ENCODE data around the gene CYP4F11. TPM values are rescaled to one million over a fixed set of nuclear protein-coding genes. Genes with fewer than 3 reads are reported as not detected.
"Not testable (repeated sequence)": the region's sequence is repeated elsewhere in the genome, so short reads cannot be mapped to it uniquely, and the experiment has no call there.

CYP4F11 gene
- total RNA-seq, 1 experiment from 2014 or later, result not detected

DNA sequence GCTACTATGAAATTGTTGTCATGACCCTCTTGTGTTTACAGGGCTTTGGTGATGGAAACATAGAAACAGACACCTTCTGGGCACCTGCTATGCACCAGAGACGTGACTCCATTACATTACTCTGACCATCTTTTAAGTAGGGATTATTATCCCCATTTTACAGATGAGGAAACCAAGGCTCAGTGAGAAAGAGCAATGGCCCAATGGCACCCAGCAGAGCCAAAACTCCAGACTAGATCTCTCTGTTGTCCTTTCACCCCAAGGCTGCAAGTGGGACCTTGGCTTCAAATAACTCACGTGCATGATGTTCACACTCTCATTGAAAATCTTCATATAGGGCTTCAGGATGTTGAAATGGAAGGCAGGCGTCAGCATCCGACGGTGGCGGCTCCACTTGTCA lies 42.3 kb downstream of the CYP4F11 start:
- Histone ChIP-seq H3K4me1 (no peaks in the 10 kb centered on the region), H3K9me3 (no peaks in the 10 kb centered on the region), H3K4me3 (ENCODE audit: low read depth, low read length) (no peak overlapping the region), H3K27me3 (replicated peaks; ENCODE audit: control insufficient read depth, insufficient read depth, low read length) (no peaks in the 10 kb centered on the region), H3K36me3 (ENCODE audit: control insufficient read depth, insufficient read depth, low read length) (no peaks in the 10 kb centered on the region)
- H3K4me3 Mint-ChIP-seq (ENCODE audit: unreplicated experiment), result no peak overlapping the region
- H3K9me3 Mint-ChIP-seq (ENCODE audit: unreplicated experiment), result peaks cover 14% of the 10 kb centered on the region
- no peaks in the 10 kb centered on the region for H3K4me1 Mint-ChIP-seq (ENCODE audit: low read depth, unreplicated experiment)
- intact Hi-C loops (cut with micrococcal nuclease; ENCODE audit: unreplicated experiment), result no loop called here
- no peaks in the 10 kb centered on the region for H3K36me3 Mint-ChIP-seq (ENCODE audit: insufficient read depth, unreplicated experiment)
- TF ChIP-seq, protein P1, sequence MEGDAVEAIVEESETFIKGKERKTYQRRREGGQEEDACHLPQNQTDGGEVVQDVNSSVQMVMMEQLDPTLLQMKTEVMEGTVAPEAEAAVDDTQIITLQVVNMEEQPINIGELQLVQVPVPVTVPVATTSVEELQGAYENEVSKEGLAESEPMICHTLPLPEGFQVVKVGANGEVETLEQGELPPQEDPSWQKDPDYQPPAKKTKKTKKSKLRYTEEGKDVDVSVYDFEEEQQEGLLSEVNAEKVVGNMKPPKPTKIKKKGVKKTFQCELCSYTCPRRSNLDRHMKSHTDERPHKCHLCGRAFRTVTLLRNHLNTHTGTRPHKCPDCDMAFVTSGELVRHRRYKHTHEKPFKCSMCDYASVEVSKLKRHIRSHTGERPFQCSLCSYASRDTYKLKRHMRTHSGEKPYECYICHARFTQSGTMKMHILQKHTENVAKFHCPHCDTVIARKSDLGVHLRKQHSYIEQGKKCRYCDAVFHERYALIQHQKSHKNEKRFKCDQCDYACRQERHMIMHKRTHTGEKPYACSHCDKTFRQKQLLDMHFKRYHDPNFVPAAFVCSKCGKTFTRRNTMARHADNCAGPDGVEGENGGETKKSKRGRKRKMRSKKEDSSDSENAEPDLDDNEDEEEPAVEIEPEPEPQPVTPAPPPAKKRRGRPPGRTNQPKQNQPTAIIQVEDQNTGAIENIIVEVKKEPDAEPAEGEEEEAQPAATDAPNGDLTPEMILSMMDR (IDR thresholded peaks at IDR 0.05; ENCODE audit: insufficient read depth in 1 of 2, low read depth in 1 of 2, low read length in 1 of 2, severe bottlenecking in 1 of 2, unreplicated experiment in 1 of 2), result no peak
- ChIA-PET CTCF (no interaction called here), POLR2A (no interaction called here)
- no peak overlapping the region for H3K27ac Mint-ChIP-seq (ENCODE audit: unreplicated experiment)
- no peak for DNase-seq
- no peaks in the 10 kb centered on the region for H3K27me3 Mint-ChIP-seq (ENCODE audit: insufficient read depth, unreplicated experiment)
- BruUV-seq (replicated peaks), result no TSS peak

DNA sequence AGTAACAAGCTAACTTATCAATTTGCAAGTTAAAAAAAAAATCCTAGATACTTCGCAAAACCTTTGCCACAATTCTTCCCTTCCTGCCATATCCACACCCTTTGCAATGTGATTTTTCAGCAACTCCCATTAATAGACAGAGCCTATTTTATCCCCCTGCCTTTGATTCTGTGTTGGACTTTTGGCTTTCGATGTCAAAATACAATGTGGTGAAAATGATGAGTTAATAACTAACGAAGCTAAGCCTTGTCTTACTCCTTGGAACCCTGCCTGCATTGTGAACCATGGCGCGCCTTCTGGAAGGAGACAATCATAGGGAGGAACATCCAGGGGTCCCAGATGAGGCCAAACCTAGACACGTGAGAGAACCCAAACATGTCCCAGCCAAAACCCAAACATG lies 42.9 kb downstream of the CYP4F11 start:
- ChIA-PET POLR2A (no interaction called here), CTCF (no interaction called here)
- H3K4me1 ChIP-seq, result no peaks in the 10 kb centered on the region
- Mint-ChIP-seq H3K36me3 (ENCODE audit: insufficient read depth, unreplicated experiment) (no peaks in the 10 kb centered on the region), H3K27me3 (ENCODE audit: insufficient read depth, unreplicated experiment) (no peaks in the 10 kb centered on the region), H3K4me1 (ENCODE audit: low read depth, unreplicated experiment) (no peaks in the 10 kb centered on the region), H3K4me3 (ENCODE audit: unreplicated experiment) (no peak overlapping the region), H3K9me3 (ENCODE audit: unreplicated experiment) (peaks cover 11% of the 10 kb centered on the region), H3K27ac (ENCODE audit: unreplicated experiment) (no peak overlapping the region)
- no peaks in the 10 kb centered on the region for H3K27me3 ChIP-seq (replicated peaks; ENCODE audit: control insufficient read depth, insufficient read depth, low read length)
- no peak for DNase-seq
- no TSS peak for BruUV-seq (replicated peaks)
- no peaks in the 10 kb centered on the region for H3K36me3 ChIP-seq (ENCODE audit: control insufficient read depth, insufficient read depth, low read length)
- H3K9me3 ChIP-seq, result no peaks in the 10 kb centered on the region
- TF ChIP-seq, protein P1 (IDR thresholded peaks at IDR 0.05; ENCODE audit: insufficient read depth in 1 of 2, low read depth in 1 of 2, low read length in 1 of 2, severe bottlenecking in 1 of 2, unreplicated experiment in 1 of 2), result no peak
- intact Hi-C loops (cut with micrococcal nuclease; ENCODE audit: unreplicated experiment), result no loop called here
- H3K4me3 ChIP-seq (ENCODE audit: low read depth, low read length), result no peak overlapping the region

DNA sequence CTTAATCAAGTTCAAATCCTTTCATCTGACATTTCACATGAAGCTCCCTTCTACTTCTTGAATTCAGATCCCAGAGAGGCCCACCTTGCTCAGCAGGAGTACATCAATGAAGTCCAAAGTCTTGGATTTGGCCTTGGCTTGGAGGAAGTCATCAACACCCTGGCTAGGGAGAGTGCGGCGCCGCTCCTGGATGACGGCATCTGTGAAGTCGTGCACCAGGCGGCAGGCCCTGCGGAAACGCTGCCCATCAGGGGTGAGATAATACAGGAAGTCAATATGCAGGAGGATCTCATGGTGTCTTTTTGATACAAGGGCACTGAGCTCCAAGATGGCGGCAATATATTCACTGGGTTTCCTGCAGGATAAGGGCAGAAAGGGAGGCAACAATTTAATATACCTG lies 45.0 kb downstream of the CYP4F11 start:
- H3K4me3 Mint-ChIP-seq (ENCODE audit: unreplicated experiment); H3K9me3 ChIP-seq; intact Hi-C loops (cut with micrococcal nuclease; ENCODE audit: unreplicated experiment); POLR2A ChIA-PET; BruUV-seq (replicated peaks); H3K4me3 ChIP-seq (ENCODE audit: low read depth, low read length); H3K36me3 Mint-ChIP-seq (ENCODE audit: insufficient read depth, unreplicated experiment); DNase-seq; CTCF ChIA-PET; H3K27me3 ChIP-seq (replicated peaks; ENCODE audit: control insufficient read depth, insufficient read depth, low read length); H3K27ac Mint-ChIP-seq (ENCODE audit: unreplicated experiment); H3K4me1 ChIP-seq; H3K27me3 Mint-ChIP-seq (ENCODE audit: insufficient read depth, unreplicated experiment); H3K9me3 Mint-ChIP-seq (ENCODE audit: unreplicated experiment); H3K4me1 Mint-ChIP-seq (ENCODE audit: low read depth, unreplicated experiment); H3K36me3 ChIP-seq (ENCODE audit: control insufficient read depth, insufficient read depth, low read length): not testable (repeated sequence)

DNA sequence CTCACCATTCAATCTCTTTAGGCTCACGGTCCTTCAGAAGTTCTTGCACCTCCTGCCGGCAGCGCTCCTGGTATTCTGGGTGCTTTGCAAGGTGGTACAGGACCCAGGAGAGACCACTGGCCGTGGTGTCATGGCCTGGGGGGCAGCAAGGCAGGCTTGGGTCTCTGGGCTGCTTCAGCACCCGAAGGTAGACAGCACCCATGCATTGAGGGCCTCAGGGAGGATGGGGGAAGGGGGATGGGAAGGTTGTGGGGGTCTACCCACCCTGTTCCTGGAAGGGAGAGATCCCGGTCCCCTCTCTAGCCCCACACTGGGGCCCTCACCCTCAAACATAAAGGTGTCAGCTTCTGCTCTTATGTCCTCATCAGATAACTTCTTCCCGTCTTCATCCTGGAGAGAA lies 48.4 kb downstream of the CYP4F11 start:
- CTCF ChIA-PET, result no interaction called here
- DNase-seq, result no peak
- H3K4me1 ChIP-seq, result no peaks in the 10 kb centered on the region
- H3K4me3 ChIP-seq (ENCODE audit: low read depth, low read length), result no peak overlapping the region
- H3K4me3 Mint-ChIP-seq (ENCODE audit: unreplicated experiment), result no peak overlapping the region
- H3K36me3 ChIP-seq (ENCODE audit: control insufficient read depth, insufficient read depth, low read length), result no peaks in the 10 kb centered on the region
- BruUV-seq (replicated peaks), result no TSS peak
- intact Hi-C loops (cut with micrococcal nuclease; ENCODE audit: unreplicated experiment), result no loop called here
- H3K36me3 Mint-ChIP-seq (ENCODE audit: insufficient read depth, unreplicated experiment), result no peaks in the 10 kb centered on the region
- H3K27me3 Mint-ChIP-seq (ENCODE audit: insufficient read depth, unreplicated experiment), result peaks cover 3% of the 10 kb centered on the region
- POLR2A ChIA-PET, result no interaction called here
- no peaks in the 10 kb centered on the region for H3K4me1 Mint-ChIP-seq (ENCODE audit: low read depth, unreplicated experiment)
- H3K9me3 ChIP-seq, result no peaks in the 10 kb centered on the region
- no peaks in the 10 kb centered on the region for H3K27me3 ChIP-seq (replicated peaks; ENCODE audit: control insufficient read depth, insufficient read depth, low read length)
- no peaks in the 10 kb centered on the region for H3K9me3 Mint-ChIP-seq (ENCODE audit: unreplicated experiment)
- TF ChIP-seq, protein P1 (IDR thresholded peaks at IDR 0.05; ENCODE audit: insufficient read depth in 1 of 2, low read depth in 1 of 2, low read length in 1 of 2, severe bottlenecking in 1 of 2, unreplicated experiment in 1 of 2), result no peak
- H3K27ac Mint-ChIP-seq (ENCODE audit: unreplicated experiment), result no peak overlapping the region

Data from Caco-2 (cell line).